K562 (cell line): ENCODE results near the gene IGF2BP1. TPM values are rescaled to one million over a fixed set of nuclear protein-coding genes. Genes with fewer than 3 reads are reported as not detected.

Experiments used
- ATAC-seq: fragments of 200-7000 bp; cut with Tn5 transposase; 3 replicates; pipeline ENCODE4 v1.9.1; 2020; ENCODE audit warnings: moderate library complexity
- BruUV-seq: library from RNA; stranded (reverse); fragments of 400-500 nt; replicated peaks from 2 replicates; lab custom pipeline; 2021; lab: Mats Ljungman, UMichigan
- CTCF ChIA-PET: fragments of 300-600 bp; formaldehyde crosslinking; extraction: SDS; loops from one replicate; lab custom pipeline; 2021; ENCODE audit warnings: low intra/inter-chr PET ratio; lab: Yijun Ruan, JAX
- POLR2A ChIA-PET: fragments of 300-600, 350-650 bp; sonication (Branson Sonifier 250); formaldehyde crosslinking; extraction: SDS; loops from one replicate; lab custom pipeline; 2021; ENCODE audit warnings: antibody characterized with exemption, inconsistent platforms; lab: Yijun Ruan, JAX
- DNase-seq, 4 experiments: peaks; one replicate each; pipeline versions ENCODE4 v3.0.0 to v3.0.0-alpha.2; 2011 to 2018; ENCODE audit warnings: low spot score in 3 of 4, mixed read lengths in 3 of 4; ENCODE audit errors: extremely low read depth in 1 of 4
- FAIRE-seq: peaks from 2 replicates; lab custom pipeline; 2011; peaks lifted over from hg19 to GRCh38; lab: Jason Lieb, UNC
- H2AFZ ChIP-seq: 2 replicates; pipeline ENCODE4 v1.6.0; 2011; ENCODE audit warnings: low read depth, low read length, control low read depth, inconsistent platforms
- H3K27ac ChIP-seq: fragments of 200-600 bp; 3 replicates; pipeline ENCODE4 v1.8.0; 2011; ENCODE audit warnings: low read depth, mild to moderate bottlenecking, control low read depth, inconsistent platforms, low read length, moderate library complexity, mixed read lengths; ENCODE audit errors: extremely low read depth
- H3K27me3 ChIP-seq, 2 experiments: fragments of 300-600 bp in 1 of 2; 2 replicates in 1 of 2; 3 replicates in 1 of 2; pipeline versions ENCODE4 v1.6.0 to v1.8.0; 2011; ENCODE audit warnings: inconsistent platforms in 2 of 2, low read length in 2 of 2, mild to moderate bottlenecking in 1 of 2, mixed read lengths in 1 of 2, moderate library complexity in 1 of 2; ENCODE audit not compliant: control insufficient read depth in 2 of 2, insufficient read depth in 2 of 2
- H3K36me3 ChIP-seq: fragments of 300-600 bp; 3 replicates; pipeline ENCODE4 v1.8.0; 2011; ENCODE audit warnings: mild to moderate bottlenecking, low read length, inconsistent platforms; ENCODE audit not compliant: control insufficient read depth, insufficient read depth
- H3K4me1 ChIP-seq, 2 experiments: fragments of 200-600 bp in 1 of 2; replicated peaks in 1 of 2; 2 replicates in 1 of 2; 3 replicates in 1 of 2; pipeline versions ENCODE4 v1.5.1 to v1.8.0; 2011; ENCODE audit warnings: inconsistent platforms in 2 of 2, low read length in 2 of 2, mild to moderate bottlenecking in 1 of 2, mixed read lengths in 1 of 2, moderate library complexity in 1 of 2; ENCODE audit not compliant: control insufficient read depth in 2 of 2, insufficient read depth in 2 of 2
- H3K4me2 ChIP-seq: 2 replicates; pipeline ENCODE4 v1.6.1; 2011; ENCODE audit warnings: low read length, control low read depth, inconsistent platforms, mixed read lengths; ENCODE audit not compliant: insufficient read depth
- H3K4me3 ChIP-seq: fragments of 200-600 bp; sonication (generic), shearing (Covaris generic); 2 replicates; pipeline ENCODE4 v1.5.1; 2016; ENCODE audit warnings: control low read depth, inconsistent platforms
- H3K79me2 ChIP-seq: fragments of 200-600 bp; 3 replicates; pipeline ENCODE4 v1.8.0; 2011; ENCODE audit warnings: low read length, inconsistent platforms; ENCODE audit not compliant: control insufficient read depth, insufficient read depth
- H3K9ac ChIP-seq, 2 experiments: 2 replicates each; pipeline versions ENCODE4 v1.6.0 to v1.6.1; 2011; ENCODE audit warnings: low read depth in 2 of 2, low read length in 2 of 2, control low read depth in 1 of 2, inconsistent platforms in 1 of 2, mild to moderate bottlenecking in 1 of 2, mixed read lengths in 1 of 2; ENCODE audit not compliant: insufficient read depth in 1 of 2
- H3K9me1 ChIP-seq: one replicate; pipeline ENCODE4 v1.6.0; 2011; ENCODE audit warnings: inconsistent platforms, mild to moderate bottlenecking, low read length, moderate library complexity; ENCODE audit not compliant: control insufficient read depth, insufficient read depth
- H3K9me3 ChIP-seq: replicated peaks from 2 replicates; pipeline ENCODE4 v1.5.1; 2011; ENCODE audit warnings: low read depth, low read length, inconsistent platforms; ENCODE audit not compliant: control insufficient read depth, insufficient read depth
- H4K20me1 ChIP-seq: replicated peaks from 2 replicates; pipeline ENCODE4 v1.6.1; 2011; ENCODE audit warnings: low read length, inconsistent platforms, mixed read lengths; ENCODE audit not compliant: control insufficient read depth, insufficient read depth
- CHD2 ChIP-seq: IDR thresholded peaks from 2 replicates; pipeline ENCODE4 v1.6.1; 2011; ENCODE audit warnings: low read depth, low read length
- CHD4 ChIP-seq: fragments of 200-600 bp; sonication (generic); IDR thresholded peaks from 3 replicates; pipeline ENCODE4 v1.6.1; 2012; ENCODE audit warnings: low read depth, mild to moderate bottlenecking, mixed read lengths, low read length, inconsistent platforms; ENCODE audit not compliant: insufficient read depth, insufficient replicate concordance, poor library complexity, severe bottlenecking
- MCM5 ChIP-seq: fragments of 450-650 bp; IDR thresholded peaks from 2 replicates; pipeline ENCODE4 v1.6.1; 2016; ENCODE audit warnings: low read depth
- SMAD1 ChIP-seq: fragments of 150-350 bp; IDR thresholded peaks from 2 replicates; pipeline ENCODE4 v1.6.1; 2014; ENCODE audit warnings: low read length, low read depth; ENCODE audit not compliant: partially characterized antibody
- TAF1 ChIP-seq: IDR thresholded peaks from 2 replicates; pipeline ENCODE4 v1.6.1; 2011; ENCODE audit warnings: mild to moderate bottlenecking, low read length, moderate library complexity; ENCODE audit not compliant: insufficient read depth, control insufficient read depth, severe bottlenecking; ENCODE audit errors: extremely low read depth
- U2AF2 ChIP-seq: fragments of 200-400 bp; formaldehyde crosslinking; optimal IDR thresholded peaks from 2 replicates; pipeline ENCODE3; 2017; ENCODE audit warnings: low read depth, mild to moderate bottlenecking, low read length
- ZNF324 ChIP-seq: fragments of 250-450 bp; sonication (Bioruptor Pico); IDR thresholded peaks from 2 replicates; pipeline ENCODE4 v1.4.0; 2020; ENCODE audit warnings: mild to moderate bottlenecking
- ZNF695 ChIP-seq: fragments of 450-650 bp; formaldehyde crosslinking; IDR thresholded peaks from 2 replicates; pipeline ENCODE4 v1.4.0; 2020; ENCODE audit warnings: mild to moderate bottlenecking, moderate library complexity
- WGBS: fragments of 100-300 bp; shearing (Covaris generic); methylation state at CpG from one replicate; pipeline ENCODE4 v1.1.6; 2016; ENCODE audit warnings: low coverage, mixed read lengths; ENCODE audit not compliant: insufficient coverage; ENCODE audit errors: missing lambda C conversion rate; 5-methylcytosine and 5-hydroxymethylcytosine counted together
- in situ Hi-C: fragments of 300-500 bp; cut with MboI; formaldehyde crosslinking; loops from 4 replicates; pipeline ENCODE4 v1.15.0; 2018; ENCODE audit warnings: inconsistent platforms, mixed read lengths
- intact Hi-C: fragments of 100-400 bp; cut with micrococcal nuclease; formaldehyde crosslinking; loops from 2 replicates; pipeline ENCODE4 v1.14.2; 2022
- polyA plus RNA-seq, 8 experiments: library from polyadenylated mRNA; depleted of rRNA in 4 of 8; stranded (reverse) in 5 of 8; unstranded in 3 of 8; fragments of >200 nt; fragmentation: Nextera tagmentation in 2 of 8; fragmentation: Illumina TruSeq in 1 of 8; extraction: Ambion mirVana in 2 of 8; extraction: Trizol in 1 of 8; gene quantifications; 2 replicates each; pipeline versions ENCODE4 v1.2.1 to v1.2.3, GENCODE V29; 2011 to 2014; ENCODE audit warnings: inconsistent platforms in 1 of 8, missing spikeins in 1 of 8
- total RNA-seq, 7 experiments: library from RNA; depleted of rRNA in 6 of 7; stranded (reverse); fragments of >200 nt in 6 of 7; fragmentation: Illumina TruSeq in 2 of 7; extraction: Trizol in 2 of 7; gene quantifications; 2 replicates each; pipeline versions ENCODE4 v1.2.1 to v1.2.3, GENCODE V29; 2011 to 2021; ENCODE audit warnings: low replicate concordance in 1 of 7
- TF ChIP-seq, protein P1 (sequence below): fragments of 200-600 bp; sonication (generic); IDR thresholded peaks from one replicate; pipeline ENCODE4 v1.6.1; 2012; ENCODE audit warnings: mild to moderate bottlenecking, low read depth, low read length, inconsistent platforms

IGF2BP1 gene
- total and polyA plus RNA-seq, 9 of the 15 experiments (the other 6 are each of a cell fraction or from before 2014, with no cell fraction given): 13.0 to 318 (median 53.6) TPM

- in situ Hi-C loops: no loop called here
- peak overlapping the region; percentile 97 for H3K27ac ChIP-seq
- DNase-seq (peak in 2 of 4 experiments; percentile 34 to 91), FAIRE-seq (peak; percentile 48), ATAC-seq (no peak)
- POLR2A ChIA-PET: interaction anchor here (0.8 to 3.5 kb wide), 10 partner anchors 8 to 99 kb away, joined by 3 to 14 read pairs (median 4); partner anchors contain the start of gene SNF8
- H3K4me3 ChIP-seq: peak overlapping the region; percentile 78
- peak overlapping the region; percentile 97 to 99 for H3K9ac ChIP-seq
- H3K4me1 ChIP-seq: peaks cover 5 to 12% of the 10 kb centered on the region in 2 experiments; a peak in 3 of 5 replicates
- H3K4me2 ChIP-seq: peak overlapping the region; percentile 88
- BruUV-seq: no TSS peak
- WGBS: 0% methylated on average over 21 of the region's 23 CpGs
- H4K20me1 ChIP-seq: no peaks in the 10 kb centered on the region
- no peaks in the 10 kb centered on the region for H3K27me3 ChIP-seq
- H2AFZ ChIP-seq: peak overlapping the region; percentile 76
- CTCF ChIA-PET: interaction anchor here (0.7 kb wide), 1 partner anchor 21 kb away, joined by 7 read pairs; no protein-coding TSS in a partner anchor
- H3K79me2 ChIP-seq: peaks cover 83% of the 10 kb centered on the region
- H3K9me3 ChIP-seq: no peaks in the 10 kb centered on the region
- H3K36me3 ChIP-seq: peaks cover 22% of the 10 kb centered on the region; the same call in 2 of the 3 replicates
- H3K9me1 ChIP-seq: no peaks in the 10 kb centered on the region
- intact Hi-C loops: loop anchor here (2.0 to 5.0 kb wide), 4 partner anchors 36 to 369 kb away; partner anchors contain the start of genes HOXB9 and UBE2Z
- TF ChIP-seq TAF1 (no peak), U2AF2 (no peak), ZNF695 (0 out of 2 replicates have a peak, but pooled peaks have one; percentile 8), MCM5 (no peak), SMAD1 (peak; percentile 44), CHD2 (0 out of 2 replicates have a peak, but pooled peaks have one; percentile 19), ZNF324 (no peak), CHD4 (peak; percentile 51)
- TF ChIP-seq, protein P1, sequence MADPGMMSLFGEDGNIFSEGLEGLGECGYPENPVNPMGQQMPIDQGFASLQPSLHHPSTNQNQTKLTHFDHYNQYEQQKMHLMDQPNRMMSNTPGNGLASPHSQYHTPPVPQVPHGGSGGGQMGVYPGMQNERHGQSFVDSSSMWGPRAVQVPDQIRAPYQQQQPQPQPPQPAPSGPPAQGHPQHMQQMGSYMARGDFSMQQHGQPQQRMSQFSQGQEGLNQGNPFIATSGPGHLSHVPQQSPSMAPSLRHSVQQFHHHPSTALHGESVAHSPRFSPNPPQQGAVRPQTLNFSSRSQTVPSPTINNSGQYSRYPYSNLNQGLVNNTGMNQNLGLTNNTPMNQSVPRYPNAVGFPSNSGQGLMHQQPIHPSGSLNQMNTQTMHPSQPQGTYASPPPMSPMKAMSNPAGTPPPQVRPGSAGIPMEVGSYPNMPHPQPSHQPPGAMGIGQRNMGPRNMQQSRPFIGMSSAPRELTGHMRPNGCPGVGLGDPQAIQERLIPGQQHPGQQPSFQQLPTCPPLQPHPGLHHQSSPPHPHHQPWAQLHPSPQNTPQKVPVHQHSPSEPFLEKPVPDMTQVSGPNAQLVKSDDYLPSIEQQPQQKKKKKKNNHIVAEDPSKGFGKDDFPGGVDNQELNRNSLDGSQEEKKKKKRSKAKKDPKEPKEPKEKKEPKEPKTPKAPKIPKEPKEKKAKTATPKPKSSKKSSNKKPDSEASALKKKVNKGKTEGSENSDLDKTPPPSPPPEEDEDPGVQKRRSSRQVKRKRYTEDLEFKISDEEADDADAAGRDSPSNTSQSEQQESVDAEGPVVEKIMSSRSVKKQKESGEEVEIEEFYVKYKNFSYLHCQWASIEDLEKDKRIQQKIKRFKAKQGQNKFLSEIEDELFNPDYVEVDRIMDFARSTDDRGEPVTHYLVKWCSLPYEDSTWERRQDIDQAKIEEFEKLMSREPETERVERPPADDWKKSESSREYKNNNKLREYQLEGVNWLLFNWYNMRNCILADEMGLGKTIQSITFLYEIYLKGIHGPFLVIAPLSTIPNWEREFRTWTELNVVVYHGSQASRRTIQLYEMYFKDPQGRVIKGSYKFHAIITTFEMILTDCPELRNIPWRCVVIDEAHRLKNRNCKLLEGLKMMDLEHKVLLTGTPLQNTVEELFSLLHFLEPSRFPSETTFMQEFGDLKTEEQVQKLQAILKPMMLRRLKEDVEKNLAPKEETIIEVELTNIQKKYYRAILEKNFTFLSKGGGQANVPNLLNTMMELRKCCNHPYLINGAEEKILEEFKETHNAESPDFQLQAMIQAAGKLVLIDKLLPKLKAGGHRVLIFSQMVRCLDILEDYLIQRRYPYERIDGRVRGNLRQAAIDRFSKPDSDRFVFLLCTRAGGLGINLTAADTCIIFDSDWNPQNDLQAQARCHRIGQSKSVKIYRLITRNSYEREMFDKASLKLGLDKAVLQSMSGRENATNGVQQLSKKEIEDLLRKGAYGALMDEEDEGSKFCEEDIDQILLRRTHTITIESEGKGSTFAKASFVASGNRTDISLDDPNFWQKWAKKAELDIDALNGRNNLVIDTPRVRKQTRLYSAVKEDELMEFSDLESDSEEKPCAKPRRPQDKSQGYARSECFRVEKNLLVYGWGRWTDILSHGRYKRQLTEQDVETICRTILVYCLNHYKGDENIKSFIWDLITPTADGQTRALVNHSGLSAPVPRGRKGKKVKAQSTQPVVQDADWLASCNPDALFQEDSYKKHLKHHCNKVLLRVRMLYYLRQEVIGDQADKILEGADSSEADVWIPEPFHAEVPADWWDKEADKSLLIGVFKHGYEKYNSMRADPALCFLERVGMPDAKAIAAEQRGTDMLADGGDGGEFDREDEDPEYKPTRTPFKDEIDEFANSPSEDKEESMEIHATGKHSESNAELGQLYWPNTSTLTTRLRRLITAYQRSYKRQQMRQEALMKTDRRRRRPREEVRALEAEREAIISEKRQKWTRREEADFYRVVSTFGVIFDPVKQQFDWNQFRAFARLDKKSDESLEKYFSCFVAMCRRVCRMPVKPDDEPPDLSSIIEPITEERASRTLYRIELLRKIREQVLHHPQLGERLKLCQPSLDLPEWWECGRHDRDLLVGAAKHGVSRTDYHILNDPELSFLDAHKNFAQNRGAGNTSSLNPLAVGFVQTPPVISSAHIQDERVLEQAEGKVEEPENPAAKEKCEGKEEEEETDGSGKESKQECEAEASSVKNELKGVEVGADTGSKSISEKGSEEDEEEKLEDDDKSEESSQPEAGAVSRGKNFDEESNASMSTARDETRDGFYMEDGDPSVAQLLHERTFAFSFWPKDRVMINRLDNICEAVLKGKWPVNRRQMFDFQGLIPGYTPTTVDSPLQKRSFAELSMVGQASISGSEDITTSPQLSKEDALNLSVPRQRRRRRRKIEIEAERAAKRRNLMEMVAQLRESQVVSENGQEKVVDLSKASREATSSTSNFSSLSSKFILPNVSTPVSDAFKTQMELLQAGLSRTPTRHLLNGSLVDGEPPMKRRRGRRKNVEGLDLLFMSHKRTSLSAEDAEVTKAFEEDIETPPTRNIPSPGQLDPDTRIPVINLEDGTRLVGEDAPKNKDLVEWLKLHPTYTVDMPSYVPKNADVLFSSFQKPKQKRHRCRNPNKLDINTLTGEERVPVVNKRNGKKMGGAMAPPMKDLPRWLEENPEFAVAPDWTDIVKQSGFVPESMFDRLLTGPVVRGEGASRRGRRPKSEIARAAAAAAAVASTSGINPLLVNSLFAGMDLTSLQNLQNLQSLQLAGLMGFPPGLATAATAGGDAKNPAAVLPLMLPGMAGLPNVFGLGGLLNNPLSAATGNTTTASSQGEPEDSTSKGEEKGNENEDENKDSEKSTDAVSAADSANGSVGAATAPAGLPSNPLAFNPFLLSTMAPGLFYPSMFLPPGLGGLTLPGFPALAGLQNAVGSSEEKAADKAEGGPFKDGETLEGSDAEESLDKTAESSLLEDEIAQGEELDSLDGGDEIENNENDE: no peak
Observed at GRCh38 chr17:48996722-48997102, 473 bp upstream of the IGF2BP1 start.
